H1 (cell line): ENCODE data around the gene DCAF4. TPM values are rescaled to one million over a fixed set of nuclear protein-coding genes. Genes with fewer than 3 reads are reported as not detected.

Experiments used
- CTCF ChIA-PET: fragments of 300-600 bp; sonication (Branson Sonifier 250); formaldehyde crosslinking; loops from one replicate; lab custom pipeline; 2021; ENCODE audit not compliant: partially characterized antibody; lab: Charles Lee
- POLR2A ChIA-PET: fragments of 300-600 bp; sonication (Branson Sonifier 250); formaldehyde crosslinking; loops from one replicate; lab custom pipeline; 2021; ENCODE audit warnings: inconsistent platforms; ENCODE audit not compliant: partially characterized antibody; lab: Charles Lee
- DNase-seq, 2 experiments: peaks; one replicate each; pipeline versions ENCODE4 v3.0.0 to v3.0.0-alpha.2; 2010 to 2022; ENCODE audit warnings: low spot score in 2 of 2, low read depth in 1 of 2, mixed read lengths in 1 of 2
- FAIRE-seq: peaks from 2 replicates; lab custom pipeline; 2011; peaks lifted over from hg19 to GRCh38; lab: Jason Lieb, UNC
- H2AFZ ChIP-seq: 2 replicates; pipeline ENCODE4 v1.8.1; 2012; ENCODE audit warnings: low read length, inconsistent platforms
- H2AK5ac ChIP-seq: 2 replicates; pipeline ENCODE4 v1.6.1; 2013; ENCODE audit warnings: low read depth, low read length
- H2BK120ac ChIP-seq: replicated peaks from 2 replicates; pipeline ENCODE3; 2013; ENCODE audit warnings: low read depth, low read length, inconsistent platforms
- H2BK12ac ChIP-seq: 2 replicates; pipeline ENCODE4 v1.6.1; 2013; ENCODE audit warnings: low read depth, low read length
- H2BK15ac ChIP-seq: 2 replicates; pipeline ENCODE4 v1.6.1; 2013; ENCODE audit warnings: low read length
- H2BK20ac ChIP-seq: 2 replicates; pipeline ENCODE4 v1.6.1; 2013; ENCODE audit warnings: low read length
- H2BK5ac ChIP-seq: 2 replicates; pipeline ENCODE4 v1.6.1; 2013; ENCODE audit warnings: low read depth, low read length
- H3K14ac ChIP-seq: 2 replicates; pipeline ENCODE4 v1.6.1; 2013; ENCODE audit warnings: inconsistent platforms; ENCODE audit not compliant: insufficient read length
- H3K18ac ChIP-seq: 2 replicates; pipeline ENCODE4 v1.6.1; 2013; ENCODE audit warnings: low read length; ENCODE audit errors: extremely low read depth
- H3K23ac ChIP-seq: 2 replicates; pipeline ENCODE4 v1.6.1; 2013; ENCODE audit warnings: inconsistent platforms; ENCODE audit not compliant: insufficient read length
- H3K23me2 ChIP-seq: 2 replicates; pipeline ENCODE4 v1.6.1; 2013; ENCODE audit warnings: low read depth, low read length
- H3K27ac ChIP-seq: 2 replicates; pipeline ENCODE4 v1.6.1; 2011; ENCODE audit warnings: low read depth, low read length, inconsistent platforms
- H3K27me3 ChIP-seq, 4 experiments: replicated peaks in 1 of 4; 1 replicate in 1 of 4; 2 replicates in 3 of 4; pipeline versions ENCODE4 v1.6.1 to v1.8.1; 2011 to 2013; ENCODE audit warnings: low read length in 3 of 4, mild to moderate bottlenecking in 3 of 4, inconsistent platforms in 2 of 4, mixed read lengths in 2 of 4, moderate library complexity in 1 of 4; ENCODE audit not compliant: control insufficient read depth in 3 of 4, insufficient read depth in 3 of 4; ENCODE audit errors: extremely low read depth in 1 of 4
- H3K36me3 ChIP-seq, 4 experiments: 2 replicates each; pipeline versions ENCODE4 v1.6.1 to v1.8.1; 2011 to 2013; ENCODE audit warnings: mild to moderate bottlenecking in 4 of 4, low read length in 3 of 4, moderate library complexity in 2 of 4, control low read depth in 1 of 4, inconsistent platforms in 1 of 4; ENCODE audit not compliant: insufficient read depth in 4 of 4, control insufficient read depth in 2 of 4
- H3K4ac ChIP-seq: replicated peaks from 2 replicates; pipeline ENCODE3; 2013; ENCODE audit warnings: low read length, low read depth, mixed read lengths, inconsistent platforms; ENCODE audit not compliant: insufficient read length
- H3K4me1 ChIP-seq, 4 experiments: replicated peaks in 1 of 4; 1 replicate in 1 of 4; 2 replicates in 3 of 4; pipeline versions ENCODE4 v1.6.1 to v1.8.1; 2011 to 2013; ENCODE audit warnings: low read length in 3 of 4, inconsistent platforms in 2 of 4, mixed read lengths in 1 of 4; ENCODE audit not compliant: insufficient read depth in 4 of 4, control insufficient read depth in 3 of 4
- H3K4me2 ChIP-seq, 2 experiments: 2 replicates each; pipeline versions ENCODE4 v1.6.1 to v1.8.1; 2011 to 2013; ENCODE audit warnings: low read depth in 2 of 2, low read length in 2 of 2, control low read depth in 1 of 2, inconsistent platforms in 1 of 2, mild to moderate bottlenecking in 1 of 2; ENCODE audit not compliant: insufficient read depth in 1 of 2
- H3K4me3 ChIP-seq, 4 experiments: fragments of 200-600, 300-600 bp in 1 of 4; sonication (generic), shearing (Covaris generic), sonication (Bioruptor Twin) in 1 of 4; 2 replicates each; pipeline versions ENCODE4 v1.5.1 to v1.8.1; 2011 to 2016; ENCODE audit warnings: low read length in 4 of 4, low read depth in 3 of 4, control low read depth in 2 of 4, inconsistent platforms in 2 of 4, mild to moderate bottlenecking in 2 of 4, mixed read lengths in 1 of 4, moderate library complexity in 1 of 4; ENCODE audit not compliant: insufficient read depth in 2 of 4; ENCODE audit errors: extremely low read depth in 1 of 4
- H3K56ac ChIP-seq: replicated peaks from 2 replicates; pipeline ENCODE3; 2013; ENCODE audit warnings: low read depth, mild to moderate bottlenecking, mixed read lengths, low read length, inconsistent platforms; ENCODE audit not compliant: insufficient read length
- H3K79me1 ChIP-seq: 2 replicates; pipeline ENCODE4 v1.6.1; 2013; ENCODE audit warnings: low read depth, low read length, control low read depth
- H3K79me2 ChIP-seq, 2 experiments: 2 replicates each; pipeline versions ENCODE4 v1.6.1 to v1.8.1; 2012 to 2013; ENCODE audit warnings: low read length in 2 of 2, mild to moderate bottlenecking in 2 of 2, inconsistent platforms in 1 of 2; ENCODE audit not compliant: insufficient read depth in 2 of 2, control insufficient read depth in 1 of 2
- H3K9ac ChIP-seq, 4 experiments: replicated peaks in 1 of 4; 1 replicate in 1 of 4; 2 replicates in 3 of 4; pipeline versions ENCODE4 v1.6.1 to v1.8.1; 2011 to 2013; ENCODE audit warnings: low read depth in 3 of 4, low read length in 3 of 4, control low read depth in 2 of 4, mild to moderate bottlenecking in 2 of 4, moderate library complexity in 2 of 4, inconsistent platforms in 1 of 4; ENCODE audit errors: extremely low read depth in 1 of 4
- H3K9me3 ChIP-seq, 2 experiments: 2 replicates each; pipeline versions ENCODE4 v1.6.1 to v1.8.1; 2012 to 2013; ENCODE audit warnings: mild to moderate bottlenecking in 2 of 2, moderate library complexity in 2 of 2, control low read depth in 1 of 2, inconsistent platforms in 1 of 2, low read depth in 1 of 2, low read length in 1 of 2, mixed read lengths in 1 of 2; ENCODE audit not compliant: insufficient read depth in 2 of 2
- H4K20me1 ChIP-seq, 2 experiments: replicated peaks in 1 of 2; 2 replicates each; pipeline versions ENCODE3 to v1.8.1; 2011 to 2013; ENCODE audit warnings: inconsistent platforms in 2 of 2, low read length in 2 of 2, mild to moderate bottlenecking in 1 of 2; ENCODE audit not compliant: insufficient read depth in 2 of 2, control insufficient read depth in 1 of 2
- H4K5ac ChIP-seq: 2 replicates; pipeline ENCODE4 v1.6.1; 2013; ENCODE audit warnings: low read length, low read depth, mixed read lengths, inconsistent platforms; ENCODE audit not compliant: insufficient read length
- H4K8ac ChIP-seq: 2 replicates; pipeline ENCODE4 v1.8.0; 2013; ENCODE audit warnings: mild to moderate bottlenecking, moderate library complexity, low read length, inconsistent platforms; ENCODE audit not compliant: insufficient read depth; ENCODE audit errors: extremely low read depth
- H4K91ac ChIP-seq: replicated peaks from 2 replicates; pipeline ENCODE3; 2013; ENCODE audit warnings: low read length, mixed read lengths, inconsistent platforms; ENCODE audit not compliant: insufficient read length
- BCL11A ChIP-seq, 2 experiments: IDR thresholded peaks; one replicate each; pipeline ENCODE4 v1.6.1; 2011; ENCODE audit warnings: low read depth in 2 of 2, low read length in 2 of 2, mild to moderate bottlenecking in 2 of 2
- EZH2 ChIP-seq: fragments of 200-600 bp; sonication (generic); IDR thresholded peaks from 2 replicates; pipeline ENCODE4 v1.7.1; 2012; ENCODE audit warnings: low read depth, mild to moderate bottlenecking, moderate library complexity, low read length, inconsistent platforms; ENCODE audit not compliant: severe bottlenecking
- JUN ChIP-seq: IDR thresholded peaks from 2 replicates; pipeline ENCODE4 v1.6.1; 2011; ENCODE audit warnings: low read depth, mild to moderate bottlenecking, improper control_type of control experiment, low read length
- NANOG ChIP-seq: IDR thresholded peaks from 2 replicates; pipeline ENCODE4 v1.6.1; 2011; ENCODE audit warnings: low read length, low read depth, mild to moderate bottlenecking, inconsistent platforms; ENCODE audit not compliant: insufficient read depth, poor library complexity, severe bottlenecking
- POU5F1 ChIP-seq: IDR thresholded peaks from 2 replicates; pipeline ENCODE4 v1.6.1; 2011; ENCODE audit warnings: low read depth, mild to moderate bottlenecking, low read length, moderate library complexity
- RFX5 ChIP-seq: IDR thresholded peaks from 2 replicates; pipeline ENCODE4 v1.6.1; 2011; ENCODE audit warnings: low read depth, low read length, improper control_type of control experiment, borderline replicate concordance
- RNF2 ChIP-seq: fragments of 200-900, 300-1000 bp; sonication (generic); IDR thresholded peaks from 2 replicates; pipeline ENCODE4 v1.7.1; 2016; ENCODE audit warnings: borderline replicate concordance, low read depth, mild to moderate bottlenecking, antibody characterized with exemption, low read length; ENCODE audit not compliant: poor library complexity, severe bottlenecking; ENCODE audit errors: missing control alignments
- SP4 ChIP-seq: IDR thresholded peaks from 2 replicates; pipeline ENCODE4 v1.6.1; 2012; ENCODE audit warnings: low read length, inconsistent platforms
- SRF ChIP-seq: IDR thresholded peaks from 2 replicates; pipeline ENCODE4 v1.6.1; 2011; ENCODE audit warnings: mild to moderate bottlenecking, low read depth, low read length, moderate library complexity
- TEAD4 ChIP-seq: IDR thresholded peaks from 2 replicates; pipeline ENCODE4 v1.6.1; 2012; ENCODE audit warnings: low read depth, low read length, inconsistent platforms, mixed read lengths
- ZNF274 ChIP-seq: IDR thresholded peaks from 2 replicates; pipeline ENCODE4 v1.7.0; 2012; ENCODE audit warnings: low read length, borderline replicate concordance; ENCODE audit errors: extremely low read depth
- WGBS, 2 experiments: shearing (Covaris generic) in 1 of 2; methylation state at CpG; one replicate each; pipeline versions ENCODE4 v1.1.6 to v1.1.7; 2013 to 2015; ENCODE audit warnings: low lambda C conversion rate in 2 of 2, mixed read lengths in 2 of 2, inconsistent platforms in 1 of 2, low coverage in 1 of 2, missing lambda C conversion rate in 1 of 2; ENCODE audit not compliant: insufficient replicate concordance in 2 of 2, insufficient coverage in 1 of 2, insufficient read length in 1 of 2; ENCODE audit errors: extremely low coverage in 1 of 2, missing lambda C conversion rate in 1 of 2; 5-methylcytosine and 5-hydroxymethylcytosine counted together
- polyA plus RNA-seq, 7 experiments: library from polyadenylated mRNA; depleted of rRNA in 3 of 7; stranded (reverse) in 5 of 7; unstranded in 2 of 7; fragments of >200 nt in 5 of 7; fragments of 200-250 nt in 2 of 7; gene quantifications; 1 replicate in 5 of 7; 2 replicates in 1 of 7; 4 replicates in 1 of 7; pipeline versions ENCODE4 v1.2.1 to v1.2.3, GENCODE V29; 2011 to 2013; ENCODE audit warnings: missing spikeins in 2 of 7, mixed read lengths in 2 of 7
- total RNA-seq: library from RNA; stranded (reverse); fragmentation: NEBNext Ultra II Directional; extraction: Animal tissue kit (Norgen Biotek cat#: 25700); gene quantifications from 2 replicates; pipeline ENCODE4 v1.2.1, GENCODE V29; 2021
- TF ChIP-seq, protein P1 (sequence below): IDR thresholded peaks from 2 replicates; pipeline ENCODE4 v1.6.1; 2011; ENCODE audit warnings: low read length, improper control_type of control experiment

DCAF4 gene
- total and polyA plus RNA-seq, 2 of the 8 experiments (the other 6 are each of a cell fraction or from before 2014, with no cell fraction given): 17.0 to 21.1 TPM

DNA sequence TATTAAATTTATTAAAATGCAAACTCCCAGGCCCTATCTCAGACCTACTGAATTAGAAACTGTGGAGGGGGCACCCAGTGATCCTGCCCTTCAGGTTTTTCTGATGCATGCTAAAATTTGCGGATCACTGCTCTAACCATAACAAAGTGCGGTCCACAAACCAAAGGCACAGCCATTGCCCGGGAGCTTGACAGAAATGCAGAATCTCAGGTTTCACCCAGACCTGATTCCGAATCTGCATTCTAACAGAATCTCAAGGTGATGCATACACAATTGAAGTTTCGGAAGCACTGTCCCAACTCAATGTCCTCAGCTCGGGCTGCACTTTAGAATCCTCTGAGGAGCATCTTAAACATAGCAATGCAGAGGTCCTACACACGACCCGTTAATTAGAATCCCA lies 54.6 kb downstream of the DCAF4 start:
- Histone ChIP-seq H3K14ac (no peak overlapping the region), H3K23ac (no peak overlapping the region), H2BK120ac (no peak overlapping the region), H3K4me1 (peaks cover 2 to 11% (median 3%) of the 10 kb centered on the region in 4 experiments; a peak in 6 of 7 replicates), H3K9me3 (no peaks in the 10 kb centered on the region), H4K5ac (no peak overlapping the region), H3K79me1 (no peaks in the 10 kb centered on the region; the same call in 1 of the 2 replicates), H4K91ac (no peak overlapping the region), H4K20me1 (peaks cover 0 to 2% of the 10 kb centered on the region in 2 experiments), H3K27me3 (no peaks in the 10 kb centered on the region), H3K9ac (no peak overlapping the region), H2BK15ac (no peak overlapping the region), H2BK5ac (no peak overlapping the region), H2AK5ac (no peak overlapping the region), H2AFZ (no peak overlapping the region), H3K4ac (no peak overlapping the region), H2BK20ac (no peak overlapping the region), H3K23me2 (no peaks in the 10 kb centered on the region), H2BK12ac (no peak overlapping the region), H3K79me2 (no peaks in the 10 kb centered on the region), H4K8ac (no peak overlapping the region), H3K4me2 (peak overlapping the region in 1 of 2 experiments; percentile 18; a peak in 2 of 4 replicates), H3K56ac (no peak overlapping the region), H3K4me3 (no peak overlapping the region), H3K36me3 (peaks cover 0 to 16% (median 1%) of the 10 kb centered on the region in 4 experiments; a peak in 3 of 8 replicates), H3K27ac (no peak overlapping the region), H3K18ac (no peak overlapping the region)
- WGBS, 2 experiments: 72% methylated on average over 8 of the region's 8 CpGs; no CpG with 5 or more reads in 1 of the 2 experiments
- no peak for TF ChIP-seq NANOG
- TF ChIP-seq TEAD4: no peak
- no peak for TF ChIP-seq POU5F1
- no peak for TF ChIP-seq RNF2
- TF ChIP-seq, protein P1, sequence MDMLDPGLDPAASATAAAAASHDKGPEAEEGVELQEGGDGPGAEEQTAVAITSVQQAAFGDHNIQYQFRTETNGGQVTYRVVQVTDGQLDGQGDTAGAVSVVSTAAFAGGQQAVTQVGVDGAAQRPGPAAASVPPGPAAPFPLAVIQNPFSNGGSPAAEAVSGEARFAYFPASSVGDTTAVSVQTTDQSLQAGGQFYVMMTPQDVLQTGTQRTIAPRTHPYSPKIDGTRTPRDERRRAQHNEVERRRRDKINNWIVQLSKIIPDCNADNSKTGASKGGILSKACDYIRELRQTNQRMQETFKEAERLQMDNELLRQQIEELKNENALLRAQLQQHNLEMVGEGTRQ: no peak
- no peak for TF ChIP-seq BCL11A (IDR thresholded peaks at IDR 0.05; ENCODE audit: low read depth in 2 of 2, low read length in 2 of 2)
- TF ChIP-seq SP4: no peak
- no peak for TF ChIP-seq JUN
- no peak for TF ChIP-seq RFX5
- TF ChIP-seq SRF: no peak
- no peak for TF ChIP-seq EZH2
- no peak for TF ChIP-seq ZNF274
- ChIA-PET POLR2A (no interaction called here), CTCF (interaction anchor here (0.8 to 1.2 kb wide), 4 partner anchors 13 to 211 kb away, joined by 3 to 4 read pairs (median 3); no protein-coding TSS in a partner anchor)
- no peak for FAIRE-seq
- DNase-seq: no peak
